ENCODE measurements around the gene GNG7.

The GNG7 gene

DNA sequence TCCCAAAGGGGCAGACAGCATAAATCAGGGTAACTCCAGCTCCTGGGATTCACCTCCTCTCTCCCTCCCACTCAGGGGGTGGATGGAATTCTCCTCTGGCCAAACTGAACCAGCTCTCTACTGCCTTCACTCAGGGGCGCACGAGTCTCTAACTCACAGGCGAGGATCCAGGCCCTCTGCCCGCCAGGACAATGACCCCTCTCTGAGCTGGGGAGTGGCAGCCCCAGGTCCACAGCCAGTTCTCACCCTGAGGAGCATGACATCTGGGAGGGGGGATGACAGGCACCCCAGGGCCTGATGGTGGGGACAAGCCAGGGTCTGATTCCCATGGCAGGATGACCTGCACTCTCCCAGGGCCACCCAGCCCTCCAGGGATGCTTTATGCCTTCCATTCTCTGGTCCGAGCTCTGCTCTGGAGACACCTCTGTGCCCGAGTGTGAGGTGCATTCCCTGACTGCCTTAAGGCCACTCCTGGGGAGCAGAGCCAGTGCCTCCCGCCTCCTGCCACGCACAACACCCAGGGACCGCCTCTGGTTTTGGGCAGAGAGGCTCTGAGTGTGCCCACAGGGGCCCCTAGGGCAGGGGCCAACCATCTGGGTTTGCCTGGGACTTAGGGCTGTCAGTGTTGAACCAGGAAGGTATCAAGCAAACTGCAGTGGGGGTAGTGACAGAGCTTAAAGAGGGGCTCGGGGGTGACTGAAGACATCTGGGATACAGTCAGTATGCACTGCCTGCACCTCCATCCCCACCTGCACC, 66.2 kb downstream of the GNG7 start:
- no peak overlapping the region for H2AK5ac ChIP-seq (ENCODE audit: low read length)
- H3K9ac ChIP-seq (ENCODE audit: low read length): no peak overlapping the region
- H3K79me1 ChIP-seq (ENCODE audit: low read length): no peaks in the 10 kb centered on the region
- no peak overlapping the region for H3K18ac ChIP-seq (ENCODE audit: low read length)
- no peak overlapping the region for H3K27ac ChIP-seq (ENCODE audit: low read depth, low read length)
- H2BK5ac ChIP-seq (ENCODE audit: low read depth, low read length, poor library complexity): no peak overlapping the region
- no peaks in the 10 kb centered on the region for H3K9me3 ChIP-seq (ENCODE audit: insufficient read depth, low read depth, low read length)
- no peak overlapping the region for H2AFZ ChIP-seq (ENCODE audit: insufficient read depth, low read length, poor library complexity)
- WGBS (ENCODE audit: extremely low coverage, insufficient coverage, insufficient read length): no CpG with 5 or more reads among the region's 10 CpGs
- no peak overlapping the region for H4K12ac ChIP-seq (ENCODE audit: low read depth, low read length)
- H4K8ac ChIP-seq (ENCODE audit: low read depth, low read length): no peak overlapping the region
- H3K27me3 ChIP-seq (ENCODE audit: insufficient read depth, low read length): no peaks in the 10 kb centered on the region
- no peaks in the 10 kb centered on the region for H3K36me3 ChIP-seq (ENCODE audit: control insufficient read depth in 1 of 2, insufficient read depth in 2 of 2, low read length in 2 of 2)
- no peak overlapping the region for H3K4ac ChIP-seq (ENCODE audit: low read depth, low read length)
- H3K4me2 ChIP-seq (ENCODE audit: low read length): no peak overlapping the region
- H3K23ac ChIP-seq (ENCODE audit: low read length): no peak overlapping the region
- H3K79me2 ChIP-seq (ENCODE audit: control insufficient read depth, insufficient read depth, low read length, poor library complexity): no peaks in the 10 kb centered on the region
- no peak overlapping the region for H3K14ac ChIP-seq (ENCODE audit: low read length)
- H3K4me1 ChIP-seq (ENCODE audit: control insufficient read depth in 1 of 2, insufficient read depth in 2 of 2, low read length in 2 of 2): no peaks in the 10 kb centered on the region
- H4K91ac ChIP-seq (ENCODE audit: low read depth, low read length): no peak overlapping the region
- H3K4me3 ChIP-seq (ENCODE audit: low read depth, low read length): no peak overlapping the region
- no peak overlapping the region for H2BK12ac ChIP-seq (ENCODE audit: low read length)
- no peak for DNase-seq
- no peak overlapping the region for H2BK120ac ChIP-seq (ENCODE audit: insufficient read depth, low read length, poor library complexity)

DNA sequence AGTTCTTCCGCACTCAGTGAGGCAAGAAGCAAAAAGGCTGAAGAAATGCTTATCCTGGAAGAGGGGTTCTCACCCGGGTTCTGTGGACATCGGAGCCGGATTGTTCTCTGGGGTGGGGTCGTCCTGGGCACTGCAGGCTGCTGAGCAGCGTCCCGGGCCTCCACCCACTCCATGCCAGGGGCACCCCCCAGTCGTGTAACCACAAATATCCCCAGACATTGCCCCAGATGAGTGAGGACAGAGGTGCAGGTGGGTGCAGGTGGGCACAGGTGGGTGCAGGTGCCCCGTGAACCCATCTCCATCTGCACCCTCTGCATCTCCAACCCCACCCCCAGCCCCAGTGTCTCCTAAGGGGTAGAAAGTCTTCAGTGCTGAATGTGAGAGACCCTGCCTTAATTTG, 67.5 kb downstream of the GNG7 start:
- H3K79me1 ChIP-seq (ENCODE audit: low read length): no peaks in the 10 kb centered on the region
- no peak overlapping the region for H2BK120ac ChIP-seq (ENCODE audit: insufficient read depth, low read length, poor library complexity)
- no peak overlapping the region for H3K18ac ChIP-seq (ENCODE audit: low read length)
- no peak overlapping the region for H3K9ac ChIP-seq (ENCODE audit: low read length)
- WGBS (ENCODE audit: extremely low coverage, insufficient coverage, insufficient read length): no CpG with 5 or more reads among the region's 9 CpGs
- no peak overlapping the region for H2AFZ ChIP-seq (ENCODE audit: insufficient read depth, low read length, poor library complexity)
- H4K12ac ChIP-seq (ENCODE audit: low read depth, low read length): no peak overlapping the region
- DNase-seq: no peak
- no peaks in the 10 kb centered on the region for H3K27me3 ChIP-seq (ENCODE audit: insufficient read depth, low read length)
- H4K91ac ChIP-seq (ENCODE audit: low read depth, low read length): no peak overlapping the region
- H3K9me3 ChIP-seq (ENCODE audit: insufficient read depth, low read depth, low read length): peaks cover 3% of the 10 kb centered on the region
- no peak overlapping the region for H3K4me3 ChIP-seq (ENCODE audit: low read depth, low read length)
- H3K79me2 ChIP-seq (ENCODE audit: control insufficient read depth, insufficient read depth, low read length, poor library complexity): no peaks in the 10 kb centered on the region
- H3K4ac ChIP-seq (ENCODE audit: low read depth, low read length): no peak overlapping the region
- no peak overlapping the region for H2BK12ac ChIP-seq (ENCODE audit: low read length)
- no peak overlapping the region for H2BK5ac ChIP-seq (ENCODE audit: low read depth, low read length, poor library complexity)
- H3K27ac ChIP-seq (ENCODE audit: low read depth, low read length): no peak overlapping the region
- H3K14ac ChIP-seq (ENCODE audit: low read length): no peak overlapping the region
- H3K4me1 ChIP-seq (ENCODE audit: control insufficient read depth in 1 of 2, insufficient read depth in 2 of 2, low read length in 2 of 2): no peaks in the 10 kb centered on the region
- no peak overlapping the region for H2AK5ac ChIP-seq (ENCODE audit: low read length)
- no peak overlapping the region for H4K8ac ChIP-seq (ENCODE audit: low read depth, low read length)
- no peak overlapping the region for H3K23ac ChIP-seq (ENCODE audit: low read length)
- H3K36me3 ChIP-seq (ENCODE audit: control insufficient read depth in 1 of 2, insufficient read depth in 2 of 2, low read length in 2 of 2): no peaks in the 10 kb centered on the region
- no peak overlapping the region for H3K4me2 ChIP-seq (ENCODE audit: low read length)

DNA sequence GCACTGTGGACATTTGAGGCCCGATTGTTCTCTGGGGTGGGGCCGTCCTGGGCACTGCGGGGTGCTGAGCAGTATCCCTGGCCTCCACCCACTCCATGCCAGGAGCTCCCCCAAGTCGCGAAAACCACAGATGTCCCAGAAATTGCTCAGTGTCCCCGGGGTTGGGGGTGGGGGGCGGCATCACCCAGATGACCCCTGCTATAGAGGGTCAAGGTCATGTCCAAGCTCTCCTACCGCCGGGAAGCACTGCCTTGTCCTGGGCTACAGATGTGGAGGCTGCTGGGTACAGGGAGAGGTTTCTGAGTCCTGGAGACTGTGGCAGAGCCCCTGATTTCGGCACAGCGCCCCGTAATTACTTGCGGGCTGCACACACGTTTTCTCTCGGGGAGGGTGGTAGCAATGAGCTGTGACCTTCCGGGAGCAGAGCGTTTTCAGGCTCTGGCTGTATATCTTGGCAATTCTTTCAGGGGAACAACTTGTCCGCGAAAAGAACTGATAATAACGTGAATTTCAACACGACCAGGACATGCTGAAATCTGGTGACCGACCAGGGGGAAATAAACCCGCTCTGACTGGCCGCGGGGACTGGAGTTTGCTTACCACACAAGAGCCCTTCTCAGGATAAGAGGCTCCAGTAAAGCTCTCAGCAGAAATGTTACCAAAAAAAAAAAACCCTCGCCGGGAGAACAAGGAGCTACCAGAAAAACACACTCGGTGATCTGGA, 68.1 kb downstream of the GNG7 start:
- no peaks in the 10 kb centered on the region for H3K4me1 ChIP-seq (ENCODE audit: control insufficient read depth in 1 of 2, insufficient read depth in 2 of 2, low read length in 2 of 2)
- H3K23ac ChIP-seq (ENCODE audit: low read length): no peak overlapping the region
- H2BK12ac ChIP-seq (ENCODE audit: low read length): no peak overlapping the region
- H3K27ac ChIP-seq (ENCODE audit: low read depth, low read length): no peak overlapping the region
- H2BK120ac ChIP-seq (ENCODE audit: insufficient read depth, low read length, poor library complexity): no peak overlapping the region
- no peak overlapping the region for H4K8ac ChIP-seq (ENCODE audit: low read depth, low read length)
- H3K9ac ChIP-seq (ENCODE audit: low read length): no peak overlapping the region
- H3K4me3 ChIP-seq (ENCODE audit: low read depth, low read length): no peak overlapping the region
- WGBS (ENCODE audit: extremely low coverage, insufficient coverage, insufficient read length): no CpG with 5 or more reads among the region's 28 CpGs
- no peaks in the 10 kb centered on the region for H3K79me2 ChIP-seq (ENCODE audit: control insufficient read depth, insufficient read depth, low read length, poor library complexity)
- H2BK5ac ChIP-seq (ENCODE audit: low read depth, low read length, poor library complexity): no peak overlapping the region
- no peak overlapping the region for H3K4ac ChIP-seq (ENCODE audit: low read depth, low read length)
- no peak overlapping the region for H4K91ac ChIP-seq (ENCODE audit: low read depth, low read length)
- no peak overlapping the region for H3K18ac ChIP-seq (ENCODE audit: low read length)
- H3K4me2 ChIP-seq (ENCODE audit: low read length): no peak overlapping the region
- no peak overlapping the region for H2AFZ ChIP-seq (ENCODE audit: insufficient read depth, low read length, poor library complexity)
- H3K36me3 ChIP-seq (ENCODE audit: control insufficient read depth in 1 of 2, insufficient read depth in 2 of 2, low read length in 2 of 2): no peaks in the 10 kb centered on the region
- H3K9me3 ChIP-seq (ENCODE audit: insufficient read depth, low read depth, low read length): peaks cover 3% of the 10 kb centered on the region
- H3K79me1 ChIP-seq (ENCODE audit: low read length): no peaks in the 10 kb centered on the region
- H3K14ac ChIP-seq (ENCODE audit: low read length): no peak overlapping the region
- no peak for DNase-seq
- H4K12ac ChIP-seq (ENCODE audit: low read depth, low read length): no peak overlapping the region
- peaks cover under 1% of the 10 kb centered on the region for H3K27me3 ChIP-seq (ENCODE audit: insufficient read depth, low read length)
- peak overlapping the region; percentile 34 for H2AK5ac ChIP-seq (ENCODE audit: low read length)

DNA sequence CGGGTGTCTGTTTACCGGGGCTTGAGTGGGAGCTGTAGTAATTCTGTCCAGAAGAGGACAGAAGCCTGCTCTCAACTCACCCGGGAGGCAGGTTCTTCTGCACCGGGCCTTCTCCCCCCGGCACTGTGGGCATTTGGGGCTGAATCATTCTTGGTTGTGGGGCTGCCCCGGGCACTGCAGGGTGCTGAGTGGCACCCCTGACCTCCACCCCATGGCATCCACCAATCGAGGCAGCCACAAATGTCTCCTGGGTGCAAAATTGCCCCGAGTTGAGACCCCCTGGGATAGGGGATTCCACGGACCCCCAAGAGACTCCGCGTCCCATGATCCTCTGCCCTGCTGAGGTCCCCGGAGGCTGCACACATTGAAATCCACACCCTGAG, 68.8 kb downstream of the GNG7 start:
- Histone ChIP-seq H2AK5ac (ENCODE audit: low read length) (no peak overlapping the region), H3K79me1 (ENCODE audit: low read length) (no peaks in the 10 kb centered on the region), H3K4me3 (ENCODE audit: low read depth, low read length) (no peak overlapping the region), H4K12ac (ENCODE audit: low read depth, low read length) (no peak overlapping the region), H3K27ac (ENCODE audit: low read depth, low read length) (no peak overlapping the region), H2BK120ac (ENCODE audit: insufficient read depth, low read length, poor library complexity) (no peak overlapping the region), H3K14ac (ENCODE audit: low read length) (no peak overlapping the region), H3K27me3 (ENCODE audit: insufficient read depth, low read length) (peaks cover 3% of the 10 kb centered on the region), H2AFZ (ENCODE audit: insufficient read depth, low read length, poor library complexity) (no peak overlapping the region), H3K9me3 (ENCODE audit: insufficient read depth, low read depth, low read length) (peaks cover 3% of the 10 kb centered on the region), H3K23ac (ENCODE audit: low read length) (no peak overlapping the region), H3K4ac (ENCODE audit: low read depth, low read length) (no peak overlapping the region), H2BK5ac (ENCODE audit: low read depth, low read length, poor library complexity) (no peak overlapping the region), H3K9ac (ENCODE audit: low read length) (no peak overlapping the region), H3K36me3 (ENCODE audit: control insufficient read depth in 1 of 2, insufficient read depth in 2 of 2, low read length in 2 of 2) (no peaks in the 10 kb centered on the region), H3K18ac (ENCODE audit: low read length) (no peak overlapping the region), H4K8ac (ENCODE audit: low read depth, low read length) (no peak overlapping the region), H4K91ac (ENCODE audit: low read depth, low read length) (no peak overlapping the region), H2BK12ac (ENCODE audit: low read length) (no peak overlapping the region), H3K4me2 (ENCODE audit: low read length) (no peak overlapping the region), H3K4me1 (ENCODE audit: control insufficient read depth in 1 of 2, insufficient read depth in 2 of 2, low read length in 2 of 2) (no peaks in the 10 kb centered on the region), H3K79me2 (ENCODE audit: control insufficient read depth, insufficient read depth, low read length, poor library complexity) (no peaks in the 10 kb centered on the region)
- no CpG with 5 or more reads among the region's 12 CpGs for WGBS (ENCODE audit: extremely low coverage, insufficient coverage, insufficient read length)
- no peak for DNase-seq
